ENCODE results near the gene PRR12. TPM values are rescaled to one million over a fixed set of nuclear protein-coding genes. Genes with fewer than 3 reads are reported as not detected.

PRR12 gene
- total and polyA plus RNA-seq, 4 donors, result 0.86 to 3.5 (median 2.8) TPM

DNA sequence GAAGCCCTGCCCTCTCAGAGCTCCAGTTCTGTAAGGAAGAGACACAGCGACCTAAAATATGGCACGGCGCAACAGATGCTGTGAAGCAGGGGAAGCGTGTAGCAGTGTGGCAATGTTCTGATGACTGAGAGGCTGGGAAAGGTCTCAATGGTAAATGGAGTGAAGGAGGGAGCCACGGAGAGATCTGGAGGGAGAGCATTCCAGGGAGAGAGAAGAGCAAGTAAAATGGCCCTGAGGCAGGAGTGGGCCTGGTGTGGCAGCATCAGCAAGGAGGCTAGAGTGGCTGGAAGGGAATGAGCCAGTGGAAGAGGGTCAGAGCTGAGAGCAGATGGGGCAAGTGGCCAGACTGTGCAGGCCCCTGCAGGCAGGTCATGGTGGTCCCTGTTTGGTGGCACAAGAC is 46.8 kb upstream of the PRR12 start:
- 73% methylated on average over 5 of the region's 5 CpGs for WGBS
- no peak for DNase-seq (ENCODE audit: low spot score)
- no peaks in the 10 kb centered on the region for H3K9me3 ChIP-seq (ENCODE audit: control insufficient read depth in 4 of 4, low read length in 3 of 4)
- H3K9ac ChIP-seq (ENCODE audit: low read depth in 1 of 2, low read length in 2 of 2), result no peak overlapping the region
- H3K4me3 ChIP-seq (ENCODE audit: low read depth in 1 of 3, low read length in 3 of 3), result no peak overlapping the region
- H3K4me1 ChIP-seq (ENCODE audit: control insufficient read depth in 4 of 4, insufficient read depth in 4 of 4, low read length in 3 of 4), result no peaks in the 10 kb centered on the region
- H3K27ac ChIP-seq (ENCODE audit: low read depth in 1 of 2, low read length in 2 of 2), result no peak overlapping the region
- peaks cover 8 to 18% (median 11%) of the 10 kb centered on the region in 4 donors for H3K36me3 ChIP-seq (ENCODE audit: control insufficient read depth in 4 of 4, insufficient read depth in 3 of 4, low read depth in 1 of 4, low read length in 3 of 4)
- TF ChIP-seq, protein P1, sequence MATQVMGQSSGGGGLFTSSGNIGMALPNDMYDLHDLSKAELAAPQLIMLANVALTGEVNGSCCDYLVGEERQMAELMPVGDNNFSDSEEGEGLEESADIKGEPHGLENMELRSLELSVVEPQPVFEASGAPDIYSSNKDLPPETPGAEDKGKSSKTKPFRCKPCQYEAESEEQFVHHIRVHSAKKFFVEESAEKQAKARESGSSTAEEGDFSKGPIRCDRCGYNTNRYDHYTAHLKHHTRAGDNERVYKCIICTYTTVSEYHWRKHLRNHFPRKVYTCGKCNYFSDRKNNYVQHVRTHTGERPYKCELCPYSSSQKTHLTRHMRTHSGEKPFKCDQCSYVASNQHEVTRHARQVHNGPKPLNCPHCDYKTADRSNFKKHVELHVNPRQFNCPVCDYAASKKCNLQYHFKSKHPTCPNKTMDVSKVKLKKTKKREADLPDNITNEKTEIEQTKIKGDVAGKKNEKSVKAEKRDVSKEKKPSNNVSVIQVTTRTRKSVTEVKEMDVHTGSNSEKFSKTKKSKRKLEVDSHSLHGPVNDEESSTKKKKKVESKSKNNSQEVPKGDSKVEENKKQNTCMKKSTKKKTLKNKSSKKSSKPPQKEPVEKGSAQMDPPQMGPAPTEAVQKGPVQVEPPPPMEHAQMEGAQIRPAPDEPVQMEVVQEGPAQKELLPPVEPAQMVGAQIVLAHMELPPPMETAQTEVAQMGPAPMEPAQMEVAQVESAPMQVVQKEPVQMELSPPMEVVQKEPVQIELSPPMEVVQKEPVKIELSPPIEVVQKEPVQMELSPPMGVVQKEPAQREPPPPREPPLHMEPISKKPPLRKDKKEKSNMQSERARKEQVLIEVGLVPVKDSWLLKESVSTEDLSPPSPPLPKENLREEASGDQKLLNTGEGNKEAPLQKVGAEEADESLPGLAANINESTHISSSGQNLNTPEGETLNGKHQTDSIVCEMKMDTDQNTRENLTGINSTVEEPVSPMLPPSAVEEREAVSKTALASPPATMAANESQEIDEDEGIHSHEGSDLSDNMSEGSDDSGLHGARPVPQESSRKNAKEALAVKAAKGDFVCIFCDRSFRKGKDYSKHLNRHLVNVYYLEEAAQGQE (IDR thresholded peaks at IDR 0.05), result no peak
- TF ChIP-seq RXRA (IDR thresholded peaks at IDR 0.05), result no peak
- TF ChIP-seq, protein P2, sequence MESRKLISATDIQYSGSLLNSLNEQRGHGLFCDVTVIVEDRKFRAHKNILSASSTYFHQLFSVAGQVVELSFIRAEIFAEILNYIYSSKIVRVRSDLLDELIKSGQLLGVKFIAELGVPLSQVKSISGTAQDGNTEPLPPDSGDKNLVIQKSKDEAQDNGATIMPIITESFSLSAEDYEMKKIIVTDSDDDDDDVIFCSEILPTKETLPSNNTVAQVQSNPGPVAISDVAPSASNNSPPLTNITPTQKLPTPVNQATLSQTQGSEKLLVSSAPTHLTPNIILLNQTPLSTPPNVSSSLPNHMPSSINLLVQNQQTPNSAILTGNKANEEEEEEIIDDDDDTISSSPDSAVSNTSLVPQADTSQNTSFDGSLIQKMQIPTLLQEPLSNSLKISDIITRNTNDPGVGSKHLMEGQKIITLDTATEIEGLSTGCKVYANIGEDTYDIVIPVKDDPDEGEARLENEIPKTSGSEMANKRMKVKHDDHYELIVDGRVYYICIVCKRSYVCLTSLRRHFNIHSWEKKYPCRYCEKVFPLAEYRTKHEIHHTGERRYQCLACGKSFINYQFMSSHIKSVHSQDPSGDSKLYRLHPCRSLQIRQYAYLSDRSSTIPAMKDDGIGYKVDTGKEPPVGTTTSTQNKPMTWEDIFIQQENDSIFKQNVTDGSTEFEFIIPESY (IDR thresholded peaks at IDR 0.05), result no peak
- TF ChIP-seq JUND (IDR thresholded peaks at IDR 0.05), result no peak
- TF ChIP-seq TAF1 (conservative IDR thresholded peaks at IDR 0.05), result no peak
- TF ChIP-seq HNF4A (conservative IDR thresholded peaks at IDR 0.05), result no peak
- H3K27me3 ChIP-seq (ENCODE audit: control insufficient read depth in 4 of 4, insufficient read depth in 4 of 4, low read length in 3 of 4), result no peaks in the 10 kb centered on the region

DNA sequence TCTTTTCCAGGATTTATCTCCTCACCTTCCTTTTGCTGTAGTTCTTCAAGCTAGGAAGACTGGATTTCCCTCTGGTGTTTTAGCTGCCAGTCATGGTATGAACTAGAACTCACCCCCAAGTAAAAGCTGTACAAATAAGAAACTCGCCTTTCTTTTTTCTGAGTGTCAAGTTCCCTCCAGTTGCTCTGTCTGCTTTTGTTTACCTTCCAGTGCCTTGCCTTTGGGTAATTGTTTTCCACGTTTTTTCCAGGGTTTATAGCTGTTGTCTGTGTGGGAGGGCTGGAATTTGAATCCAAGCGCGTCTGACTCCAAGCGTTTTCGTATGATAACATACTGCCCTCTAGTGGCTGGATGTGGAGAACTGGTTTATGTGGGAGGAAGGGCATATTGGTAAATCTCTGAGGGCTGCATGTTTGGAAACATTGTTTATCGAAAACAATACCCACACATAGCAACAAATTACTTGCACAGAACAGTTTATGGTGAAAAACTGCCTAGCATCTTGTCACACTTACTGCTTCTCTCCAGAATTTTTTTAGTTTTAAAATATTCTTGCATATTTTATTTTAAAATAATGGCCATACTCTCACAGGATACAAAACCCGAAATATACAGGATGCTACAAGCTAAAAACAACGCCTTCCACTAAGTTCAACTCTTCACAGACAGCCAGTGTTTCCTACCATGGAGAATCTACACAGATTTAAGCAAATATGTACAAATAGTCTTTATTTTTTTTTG is 44.0 kb upstream of the PRR12 start:
- TF ChIP-seq EGR1 (IDR thresholded peaks at IDR 0.05; ENCODE audit: low read depth in 2 of 2) (peak in 1 of 2 donors; percentile 17), RAD21 (IDR thresholded peaks at IDR 0.05) (peak; percentile 95 to 96), TAF1 (conservative IDR thresholded peaks at IDR 0.05) (no peak), GABPA (IDR thresholded peaks at IDR 0.05 in 1 of 2, conservative IDR thresholded peaks at IDR 0.05 in 1 of 2) (peak in 1 of 2 donors; percentile 29), SP1 (IDR thresholded peaks at IDR 0.05) (peak; percentile 26), HNF4A (conservative IDR thresholded peaks at IDR 0.05) (peak; percentile 27 to 37), RXRA (IDR thresholded peaks at IDR 0.05) (no peak)
- TF ChIP-seq, protein P3, sequence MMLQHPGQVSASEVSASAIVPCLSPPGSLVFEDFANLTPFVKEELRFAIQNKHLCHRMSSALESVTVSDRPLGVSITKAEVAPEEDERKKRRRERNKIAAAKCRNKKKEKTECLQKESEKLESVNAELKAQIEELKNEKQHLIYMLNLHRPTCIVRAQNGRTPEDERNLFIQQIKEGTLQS (IDR thresholded peaks at IDR 0.05), result no peak
- TF ChIP-seq, protein P4, sequence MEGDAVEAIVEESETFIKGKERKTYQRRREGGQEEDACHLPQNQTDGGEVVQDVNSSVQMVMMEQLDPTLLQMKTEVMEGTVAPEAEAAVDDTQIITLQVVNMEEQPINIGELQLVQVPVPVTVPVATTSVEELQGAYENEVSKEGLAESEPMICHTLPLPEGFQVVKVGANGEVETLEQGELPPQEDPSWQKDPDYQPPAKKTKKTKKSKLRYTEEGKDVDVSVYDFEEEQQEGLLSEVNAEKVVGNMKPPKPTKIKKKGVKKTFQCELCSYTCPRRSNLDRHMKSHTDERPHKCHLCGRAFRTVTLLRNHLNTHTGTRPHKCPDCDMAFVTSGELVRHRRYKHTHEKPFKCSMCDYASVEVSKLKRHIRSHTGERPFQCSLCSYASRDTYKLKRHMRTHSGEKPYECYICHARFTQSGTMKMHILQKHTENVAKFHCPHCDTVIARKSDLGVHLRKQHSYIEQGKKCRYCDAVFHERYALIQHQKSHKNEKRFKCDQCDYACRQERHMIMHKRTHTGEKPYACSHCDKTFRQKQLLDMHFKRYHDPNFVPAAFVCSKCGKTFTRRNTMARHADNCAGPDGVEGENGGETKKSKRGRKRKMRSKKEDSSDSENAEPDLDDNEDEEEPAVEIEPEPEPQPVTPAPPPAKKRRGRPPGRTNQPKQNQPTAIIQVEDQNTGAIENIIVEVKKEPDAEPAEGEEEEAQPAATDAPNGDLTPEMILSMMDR (IDR thresholded peaks at IDR 0.05; ENCODE audit: low read depth, low read length, missing input control), result peak; percentile 94
- Histone ChIP-seq H3K9ac (ENCODE audit: low read depth in 1 of 2, low read length in 2 of 2) (no peak overlapping the region), H3K4me1 (ENCODE audit: control insufficient read depth in 4 of 4, insufficient read depth in 4 of 4, low read length in 3 of 4) (no peaks in the 10 kb centered on the region), H3K27me3 (ENCODE audit: control insufficient read depth in 4 of 4, insufficient read depth in 4 of 4, low read length in 3 of 4) (no peaks in the 10 kb centered on the region), H3K9me3 (ENCODE audit: control insufficient read depth in 4 of 4, low read length in 3 of 4) (no peaks in the 10 kb centered on the region), H3K4me3 (ENCODE audit: low read depth in 1 of 3, low read length in 3 of 3) (no peak overlapping the region), H3K27ac (ENCODE audit: low read depth in 1 of 2, low read length in 2 of 2) (no peak overlapping the region), H3K36me3 (ENCODE audit: control insufficient read depth in 4 of 4, insufficient read depth in 3 of 4, low read depth in 1 of 4, low read length in 3 of 4) (peaks cover 3 to 9% (median 7%) of the 10 kb centered on the region in 4 donors)
- DNase-seq (ENCODE audit: low spot score), result peak; percentile 74
- 12% methylated on average over 9 of the region's 9 CpGs for WGBS

Data from liver (tissue), 9 donors.